AML-193 (cell line): ENCODE results near the gene CHST15.

ENCODE experiments used
- DNase-seq, 2 experiments: peaks; one replicate each; lab custom pipeline; 2025; lab: John Stamatoyannopoulos, UW

CHST15 gene

GRCh38 chr10:124081547-124082140, 11.8 kb downstream of the CHST15 start:
- DNase-seq = no peak

- no peak for DNase-seq
Measured at GRCh38 chr10:124079864-124080263, 13.5 kb downstream of the CHST15 start.

DNA sequence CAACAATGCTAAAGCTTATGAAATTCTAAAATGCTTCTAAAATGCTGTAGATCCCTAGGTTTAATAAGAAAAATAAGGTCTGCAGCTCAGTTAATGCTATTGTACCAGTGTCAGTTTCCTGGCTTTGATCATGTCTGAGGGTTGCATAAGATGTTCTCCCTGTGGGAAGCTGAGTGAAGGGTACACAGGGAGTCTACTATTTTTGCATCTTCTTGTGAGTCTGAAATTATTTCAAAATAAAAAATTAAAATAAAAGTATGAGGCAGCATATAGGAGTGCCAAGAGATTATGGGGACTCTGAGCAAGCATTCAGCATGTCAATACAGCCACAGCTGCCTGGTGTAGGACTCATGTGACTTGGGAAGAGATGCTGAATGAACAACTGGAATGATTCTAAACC, 14.7 kb downstream of the CHST15 start:
- no peak for DNase-seq

DNA sequence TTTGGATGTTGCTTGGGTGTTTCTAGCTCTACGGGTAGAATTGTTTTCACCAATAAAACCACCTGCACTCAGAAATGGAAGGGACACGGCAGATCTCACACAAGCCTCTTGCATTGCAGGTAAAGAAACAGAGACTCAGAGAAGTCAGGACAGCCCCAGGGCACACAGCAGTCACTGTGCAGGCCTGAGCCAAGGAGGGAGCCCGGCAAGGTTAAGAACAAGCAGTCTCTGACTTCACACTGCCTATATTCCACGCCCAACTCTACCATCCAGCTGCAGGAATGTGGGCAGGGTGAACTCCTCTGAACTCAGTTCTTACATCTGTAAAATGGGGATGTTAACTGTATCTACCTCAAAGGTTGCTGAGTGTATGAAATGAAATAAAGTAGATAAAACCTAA, 15.4 kb downstream of the CHST15 start:
- DNase-seq = no peak

- DNase-seq = no peak
Measured at GRCh38 chr10:124077208-124077993, 16.0 kb downstream of the CHST15 start.

DNA sequence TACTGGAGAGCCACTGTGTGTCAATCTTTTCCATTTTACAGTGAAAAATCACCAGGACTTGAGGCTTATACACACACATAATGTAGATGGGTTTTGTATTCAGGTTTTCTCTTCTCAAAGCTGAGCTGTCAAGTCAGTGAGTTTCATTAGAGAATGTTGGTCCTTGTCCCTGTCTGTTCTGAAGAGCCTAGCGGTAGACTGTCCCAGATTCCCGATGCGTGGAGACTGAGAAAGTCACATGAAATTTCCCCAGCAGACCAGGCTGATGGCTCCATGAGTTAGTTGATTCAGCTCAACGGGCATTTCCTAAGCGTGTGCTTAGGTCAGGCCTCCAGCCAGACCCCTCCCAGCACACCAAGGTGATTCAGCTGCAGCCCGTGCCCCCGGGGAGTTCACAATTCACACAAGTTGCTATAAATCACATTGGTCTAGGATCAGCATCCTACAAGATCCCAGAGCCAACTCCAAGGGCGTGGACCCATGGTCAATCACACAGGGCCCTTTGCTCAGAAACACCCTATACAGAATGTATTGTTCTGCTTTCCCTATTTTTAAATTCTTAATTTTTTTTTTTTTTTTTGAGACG, 17.2 kb downstream of the CHST15 start:
- DNase-seq = no peak

- DNase-seq = no peak
Measured at GRCh38 chr10:124075231-124075955, 18.0 kb downstream of the CHST15 start.

DNA sequence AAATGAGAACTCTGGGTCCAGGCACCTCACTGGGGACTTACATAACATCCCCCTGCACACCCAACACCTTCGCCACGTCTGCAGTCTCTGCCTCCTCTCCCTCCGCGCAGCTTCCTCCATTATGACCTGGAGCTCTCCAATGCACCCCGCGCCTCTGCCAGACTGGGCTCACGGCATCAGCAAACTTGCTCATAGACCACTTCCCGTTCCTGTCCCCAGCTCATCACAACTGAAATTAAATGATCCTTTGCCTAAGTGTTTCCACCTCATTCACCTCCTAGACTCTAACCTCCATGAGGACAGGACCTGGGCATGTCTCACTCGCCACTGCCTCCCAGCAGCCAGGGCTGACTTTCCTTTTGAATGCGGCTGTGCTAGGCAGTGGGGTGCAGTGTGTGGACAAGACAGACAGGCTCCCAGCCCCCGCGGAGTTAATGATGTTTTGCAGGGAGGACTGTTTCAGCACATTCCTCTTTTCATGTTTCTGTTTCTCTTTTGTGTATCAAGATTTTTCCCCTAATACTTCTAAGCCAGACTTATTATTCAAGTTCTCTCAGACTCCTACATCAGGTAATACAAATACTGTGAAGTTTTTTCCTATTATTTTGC, 18.8 kb downstream of the CHST15 start:
- no peak for DNase-seq

- no peak for DNase-seq
Measured at GRCh38 chr10:124073978-124074377, 19.4 kb downstream of the CHST15 start.

GRCh38 chr10:124072541-124072940, 20.9 kb downstream of the CHST15 start:
- DNase-seq = no peak

GRCh38 chr10:124072106-124072505, 21.3 kb downstream of the CHST15 start:
- DNase-seq = no peak

DNA sequence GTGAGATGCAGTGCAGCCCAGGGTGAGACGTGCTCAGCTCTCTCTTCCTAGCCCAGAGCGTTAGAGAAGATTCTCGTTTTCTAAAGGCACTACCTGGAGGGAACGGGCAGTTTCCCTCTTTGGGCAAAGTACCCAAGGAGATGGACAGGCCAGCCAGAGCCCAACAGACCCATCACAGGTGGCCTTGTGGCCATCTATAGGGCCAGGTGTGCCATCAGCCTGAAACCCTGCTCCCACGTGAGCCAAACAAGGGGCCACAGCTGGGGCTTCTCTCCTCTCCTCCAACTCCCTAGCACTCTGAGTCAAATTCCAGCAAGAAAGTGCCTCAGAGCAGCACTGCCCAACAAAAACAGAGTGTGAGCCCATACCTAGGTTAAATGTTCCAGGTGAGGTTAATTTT, 22.3 kb downstream of the CHST15 start:
- no peak for DNase-seq

GRCh38 chr10:124070666-124071065, 22.7 kb downstream of the CHST15 start:
- no peak for DNase-seq

GRCh38 chr10:124069341-124070264, 23.8 kb downstream of the CHST15 start:
- no peak for DNase-seq

DNA sequence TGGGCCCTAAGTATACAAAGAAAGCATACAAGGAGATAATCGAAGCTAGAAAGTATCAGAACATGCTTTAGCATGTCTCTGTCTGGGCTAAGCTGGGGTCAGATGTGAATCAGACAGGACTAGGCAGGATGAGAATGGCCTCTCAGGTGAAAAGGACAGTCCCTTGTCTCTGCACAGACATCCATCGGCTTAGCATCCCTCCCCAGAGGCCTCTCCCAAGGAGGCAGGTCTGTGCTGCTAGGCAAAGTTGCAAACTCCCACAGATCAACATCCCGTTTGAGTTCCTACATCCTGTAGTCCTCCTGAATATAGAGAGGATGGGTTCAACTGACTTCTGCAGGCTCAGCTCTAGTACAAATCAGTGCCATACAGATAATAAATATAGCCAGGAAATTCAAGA, 24.5 kb downstream of the CHST15 start:
- no peak for DNase-seq

DNA sequence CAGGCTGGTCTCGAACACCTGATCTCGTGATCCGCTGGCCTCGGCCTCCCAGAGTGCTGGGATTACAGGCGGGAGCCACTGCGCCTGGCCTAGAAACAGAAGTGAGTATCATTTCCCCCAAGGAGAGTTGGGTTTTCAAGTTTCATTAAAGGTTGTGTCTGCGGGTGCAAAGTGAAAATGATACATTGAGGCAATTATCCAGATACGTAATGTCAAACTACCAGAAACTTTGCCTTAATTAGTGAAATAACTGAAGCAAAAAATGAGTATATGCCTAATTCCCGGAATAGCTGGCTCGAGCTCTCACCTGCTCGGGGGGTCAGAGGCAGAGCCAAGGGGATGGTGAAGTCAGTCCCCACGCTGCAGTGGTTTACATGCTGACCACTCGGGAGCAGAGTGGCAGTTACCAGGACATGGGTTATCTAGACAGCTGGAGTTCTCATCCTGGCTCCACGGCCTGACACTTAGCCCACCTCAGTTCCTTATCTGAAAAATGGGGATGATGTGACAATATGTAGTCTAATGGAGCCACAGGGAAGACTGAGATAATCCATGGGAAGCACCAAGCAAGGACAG, 25.5 kb downstream of the CHST15 start:
- no peak for DNase-seq

GRCh38 chr10:124066781-124067714, 26.4 kb downstream of the CHST15 start:
- no peak for DNase-seq

DNA sequence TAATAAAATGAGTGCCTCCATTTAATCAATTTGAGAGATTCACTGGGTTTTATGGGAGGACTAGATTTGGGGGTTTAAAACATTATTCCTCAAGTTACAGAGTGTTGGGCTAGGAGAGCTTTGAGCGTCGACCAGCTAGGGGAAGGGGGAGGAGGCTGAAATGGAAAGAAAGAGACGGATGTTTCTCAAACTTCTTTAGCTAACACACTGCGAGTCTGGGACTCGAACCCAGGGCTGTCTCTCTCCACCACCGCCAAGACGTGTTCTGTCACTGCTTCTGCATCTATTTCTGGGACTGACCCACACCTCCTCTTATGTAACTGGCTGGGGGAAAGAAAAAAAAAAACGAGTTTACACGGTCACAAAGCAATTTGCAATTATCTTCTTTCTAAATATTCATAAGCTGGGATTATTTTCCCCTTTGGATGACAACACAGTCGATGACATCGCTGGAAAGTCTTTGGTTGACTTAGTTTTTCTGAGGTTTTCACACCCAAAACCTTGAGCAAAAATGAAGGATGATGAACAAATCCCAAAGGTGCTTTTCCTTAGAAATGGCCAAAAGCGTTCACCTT, 27.2 kb downstream of the CHST15 start:
- no peak for DNase-seq

- DNase-seq = no peak
Measured at GRCh38 chr10:124065382-124066125, 27.8 kb downstream of the CHST15 start.
